ENCODE measurements around the gene GPRC5C. TPM values are rescaled to one million over a fixed set of nuclear protein-coding genes. Genes with fewer than 3 reads are reported as not detected.

The GPRC5C gene
- total and polyA plus RNA-seq, 2 of the 13 experiments (the other 11 are each of a cell fraction or from before 2014, with no cell fraction given) = 85.6 to 300 TPM

GRCh38 chr17:74429604-74430384 is 2.1 kb upstream of the GPRC5C start (continued):
- TF ChIP-seq ZNF318 (CRISPR knock-in tag; IDR thresholded peaks at IDR 0.05) (peak; percentile 91; the same call in 1 of the 2 replicates), SCMH1 (CRISPR knock-in tag; IDR thresholded peaks at IDR 0.05; ENCODE audit: borderline replicate concordance) (no peak), ZNF720 (CRISPR knock-in tag; IDR thresholded peaks at IDR 0.05) (no peak), RBM39 (IDR thresholded peaks at IDR 0.05; ENCODE audit: low read depth, low read length, poor library complexity, severe bottlenecking) (no peak), JDP2 (CRISPR knock-in tag; IDR thresholded peaks at IDR 0.05; ENCODE audit: borderline replicate concordance) (no peak), ZNF501 (CRISPR knock-in tag; IDR thresholded peaks at IDR 0.05) (0 out of 2 replicates have a peak, but pooled peaks have one; percentile 46), TBX3 (IDR thresholded peaks at IDR 0.05; ENCODE audit: borderline replicate concordance) (no peak), ZBTB10 (CRISPR knock-in tag; IDR thresholded peaks at IDR 0.05; ENCODE audit: borderline replicate concordance) (0 out of 2 replicates have a peak, but pooled peaks have one; percentile 42), GRHL1 (CRISPR knock-in tag; conservative IDR thresholded peaks at IDR 0.05) (no peak), ATF6 (CRISPR knock-in tag; conservative IDR thresholded peaks at IDR 0.05) (no peak), NCOA5 (CRISPR knock-in tag; IDR thresholded peaks at IDR 0.05) (no peak), BRCA1 (CRISPR knock-in tag; IDR thresholded peaks at IDR 0.05) (no peak), ARID2 (CRISPR knock-in tag; IDR thresholded peaks at IDR 0.05; ENCODE audit: borderline replicate concordance) (no peak)

All from HepG2 (cell line).